GM08714 (cell line): ENCODE measurements around the gene POLR1C.
A peak's percentile ranks its signal among the peaks of the same experiment; 100 is the strongest.
"Not testable (repeated sequence)": the region's sequence is repeated elsewhere in the genome, so short reads cannot be mapped to it uniquely, and the experiment has no call there.

ENCODE experiments used
- H3K4me3 ChIP-seq: fragments of 200-500 bp; sonication (Bioruptor generic); 2 replicates; pipeline ENCODE4 v1.5.1; 2014; ENCODE audit warnings: mild to moderate bottlenecking, low read length, inconsistent platforms
- ZNF274 ChIP-seq: IDR thresholded peaks from 2 replicates; pipeline ENCODE4 v1.6.1; 2012; ENCODE audit warnings: mild to moderate bottlenecking, low read depth, low read length

POLR1C gene, protein sequence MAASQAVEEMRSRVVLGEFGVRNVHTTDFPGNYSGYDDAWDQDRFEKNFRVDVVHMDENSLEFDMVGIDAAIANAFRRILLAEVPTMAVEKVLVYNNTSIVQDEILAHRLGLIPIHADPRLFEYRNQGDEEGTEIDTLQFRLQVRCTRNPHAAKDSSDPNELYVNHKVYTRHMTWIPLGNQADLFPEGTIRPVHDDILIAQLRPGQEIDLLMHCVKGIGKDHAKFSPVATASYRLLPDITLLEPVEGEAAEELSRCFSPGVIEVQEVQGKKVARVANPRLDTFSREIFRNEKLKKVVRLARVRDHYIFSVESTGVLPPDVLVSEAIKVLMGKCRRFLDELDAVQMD

DNA sequence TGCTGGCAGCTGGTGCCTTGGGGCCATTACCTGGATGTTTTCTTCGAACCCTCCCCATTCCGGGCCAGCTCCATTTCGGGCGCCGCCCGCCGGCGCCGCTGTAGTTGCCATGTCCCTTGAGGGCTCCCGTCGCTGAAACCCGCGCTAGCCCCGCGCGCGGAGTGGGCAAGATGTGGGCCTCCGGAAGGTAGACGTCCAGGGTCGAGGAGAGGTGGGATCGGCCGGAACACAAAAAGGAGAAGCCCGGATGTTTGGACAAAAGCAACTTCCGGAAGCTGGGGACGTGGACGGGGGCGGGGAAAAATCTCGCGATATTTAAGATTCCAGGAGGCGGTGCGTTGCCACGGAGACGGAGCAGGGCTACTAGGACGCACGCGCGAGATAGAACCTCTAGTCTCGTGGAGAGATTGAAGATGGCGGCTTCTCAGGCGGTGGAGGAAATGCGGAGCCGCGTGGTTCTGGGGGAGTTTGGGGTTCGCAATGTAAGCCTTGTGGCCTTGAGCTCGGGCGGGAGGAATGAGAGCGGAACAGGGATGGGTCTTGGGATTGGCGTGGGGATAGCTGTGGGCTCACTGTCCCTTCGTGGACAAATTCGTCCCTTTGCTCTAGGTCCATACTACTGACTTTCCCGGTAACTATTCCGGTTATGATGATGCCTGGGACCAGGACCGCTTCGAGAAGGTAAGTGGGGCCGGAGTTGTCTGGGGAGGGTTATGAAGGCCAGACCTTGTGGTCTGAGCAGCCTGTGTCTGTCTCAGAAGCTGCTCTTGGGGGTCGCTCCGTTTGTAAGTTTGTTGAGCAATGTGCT lies at the start of gene POLR1C, which contains the start of gene YIPF3:
Gene POLR1C (plus strand): TSS at position 393 of the 808 bp plus-strand sequence. CDS start 21 bp downstream, at position 414.
Gene YIPF3 (minus strand): TSS at position 230 of the 808 bp plus-strand sequence. CDS start 119 bp downstream, at position 111.
- TF ChIP-seq ZNF274, result no peak
- H3K4me3 ChIP-seq, result peak within 1 kb of the TSS; percentile 87

DNA sequence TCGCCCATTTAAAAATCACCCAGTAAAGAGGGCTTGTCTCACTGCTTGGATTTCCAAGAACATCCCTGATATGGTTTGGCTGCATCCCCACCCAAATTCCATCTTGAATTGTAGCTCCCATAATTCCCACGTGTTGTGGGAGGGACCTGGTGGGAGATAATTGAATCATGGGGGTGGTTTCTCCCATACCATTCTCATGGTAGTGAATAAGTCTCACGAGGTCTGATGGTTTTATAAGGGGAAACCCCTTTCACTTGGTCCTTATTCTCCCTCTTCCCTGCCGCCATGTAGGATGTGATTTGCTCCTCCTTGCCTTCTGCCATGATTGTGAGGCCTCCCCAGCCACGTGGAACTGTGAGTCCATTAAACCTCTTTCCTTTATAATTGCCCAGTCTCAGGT lies 49.6 kb upstream of the POLR1C start:
- H3K4me3 ChIP-seq, result not testable (repeated sequence)

DNA sequence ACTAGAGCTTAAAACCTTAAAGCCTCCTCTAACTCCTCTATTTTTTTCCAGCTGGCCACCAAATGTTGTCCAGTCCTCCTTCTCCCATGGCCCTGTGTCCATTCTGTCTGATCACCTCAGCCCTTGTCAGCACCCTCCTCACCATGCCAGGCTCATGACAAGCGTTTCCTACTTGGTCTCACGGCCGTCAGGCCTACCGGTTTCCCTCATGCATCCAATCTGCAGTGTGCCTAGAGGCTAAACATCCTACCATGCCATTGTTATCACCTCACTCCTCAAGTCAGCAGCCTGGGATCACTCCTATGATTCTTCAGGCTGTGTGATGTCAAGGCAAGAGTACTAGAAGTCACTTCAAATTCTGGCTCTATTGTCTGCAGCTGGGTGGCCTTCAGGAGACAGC lies 49.1 kb upstream of the POLR1C start:
- no peak for TF ChIP-seq ZNF274
- H3K4me3 ChIP-seq, result no peak overlapping the region

DNA sequence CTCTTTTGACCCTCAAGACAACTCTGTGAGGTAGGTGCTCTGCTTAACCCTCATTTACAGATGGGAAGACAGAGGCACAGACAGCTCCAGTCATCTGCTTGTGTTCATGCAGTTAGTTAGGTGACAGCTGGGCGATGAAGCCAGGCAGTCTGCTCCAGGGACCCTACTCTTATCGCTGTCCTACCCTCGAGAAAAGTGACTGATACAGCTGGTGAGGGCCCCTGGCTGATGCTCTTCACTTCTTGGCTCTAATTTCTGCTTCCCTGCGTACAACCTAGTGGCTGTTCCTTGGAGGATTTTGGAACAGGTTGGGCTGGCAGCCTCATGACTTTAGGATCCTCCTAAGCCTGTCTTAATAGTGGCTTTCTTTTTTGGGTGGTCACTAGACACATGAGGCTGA lies 48.6 kb upstream of the POLR1C start:
- no peak for TF ChIP-seq ZNF274
- H3K4me3 ChIP-seq, result no peak overlapping the region

DNA sequence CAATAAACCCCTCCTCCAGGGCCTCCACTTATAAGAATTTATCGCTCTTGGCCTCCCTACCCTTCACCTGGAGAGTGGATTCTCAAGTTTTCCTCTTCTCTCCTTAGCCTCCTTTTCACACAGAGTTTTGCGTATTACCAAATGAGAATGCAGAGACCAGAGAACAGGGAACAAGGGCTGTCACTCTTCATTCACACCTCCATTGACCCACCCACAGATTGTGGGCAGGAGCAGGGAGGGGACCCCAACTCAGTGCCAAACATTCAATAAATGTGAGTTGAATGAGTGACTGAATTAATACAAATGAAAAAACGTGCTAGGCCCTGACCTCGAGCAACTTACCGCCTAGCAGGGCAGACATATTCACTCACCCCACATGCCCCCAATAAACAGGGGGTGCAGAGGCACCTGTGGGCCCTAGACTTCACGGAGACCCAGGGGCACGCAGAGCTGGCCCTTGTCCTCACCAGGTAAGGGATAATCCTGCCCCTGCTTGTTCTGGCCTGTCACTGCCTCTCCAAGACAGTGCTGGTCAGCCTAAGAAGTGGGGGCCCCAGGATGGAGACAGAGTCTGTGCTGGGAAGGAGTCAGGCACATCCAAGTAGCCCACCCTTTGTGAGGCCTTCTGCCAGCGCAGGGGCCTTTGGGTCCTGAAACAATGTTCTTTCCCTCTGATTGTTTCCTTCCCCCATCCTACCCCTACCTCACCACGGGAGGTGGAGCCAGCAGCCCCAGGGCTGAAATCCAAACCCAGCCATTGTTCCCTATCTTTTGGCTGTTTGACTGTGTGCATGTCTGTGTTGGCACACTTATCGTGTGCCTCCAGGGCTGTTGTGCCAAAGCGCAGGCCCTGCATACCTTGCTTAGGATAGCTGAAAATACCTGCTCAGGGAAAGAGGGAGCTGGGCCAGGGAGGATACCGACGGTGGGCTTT lies 47.9 kb upstream of the POLR1C start:
- H3K4me3 ChIP-seq, result no peak overlapping the region
- no peak for TF ChIP-seq ZNF274

DNA sequence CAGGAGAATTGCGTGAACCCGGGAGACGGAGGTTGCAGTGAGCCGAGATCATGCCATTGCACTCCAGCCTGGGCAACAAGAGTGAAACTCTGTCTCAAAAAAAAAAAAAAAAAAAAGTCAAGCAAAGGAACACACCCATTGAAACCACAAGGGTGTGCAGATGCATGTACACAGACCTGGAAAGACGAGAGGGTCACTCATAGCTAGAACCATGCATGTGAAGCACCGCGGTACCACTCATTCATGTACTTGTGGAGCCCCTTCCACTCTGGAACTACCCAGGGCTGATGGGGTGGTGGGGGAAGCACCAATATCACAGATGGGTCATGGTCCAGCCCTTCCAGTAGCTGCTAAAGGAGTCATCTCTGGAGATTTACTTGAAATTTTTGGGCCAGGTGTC lies 46.9 kb upstream of the POLR1C start:
- no peak overlapping the region for H3K4me3 ChIP-seq
- no peak for TF ChIP-seq ZNF274

DNA sequence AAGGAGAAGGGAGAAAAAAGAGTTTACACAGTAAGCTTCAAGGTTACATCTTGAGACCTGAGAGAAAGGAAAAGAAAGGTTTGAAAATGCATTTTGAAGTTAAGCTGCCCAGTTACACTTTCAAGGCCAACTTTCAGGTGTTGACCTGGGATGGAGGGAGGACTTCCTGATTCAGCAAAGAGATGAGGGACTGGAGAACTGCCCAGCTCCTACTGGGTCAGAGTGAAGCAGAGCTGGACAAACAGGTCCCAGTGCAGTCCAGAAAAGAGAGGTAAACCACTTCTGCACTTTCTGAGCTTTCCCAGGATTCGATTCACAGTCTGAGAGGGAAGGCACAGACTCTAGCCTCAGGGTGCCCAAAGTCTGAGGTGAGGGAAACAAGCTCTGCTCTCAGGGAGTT lies 45.5 kb upstream of the POLR1C start:
- no peak for TF ChIP-seq ZNF274
- H3K4me3 ChIP-seq, result no peak overlapping the region

DNA sequence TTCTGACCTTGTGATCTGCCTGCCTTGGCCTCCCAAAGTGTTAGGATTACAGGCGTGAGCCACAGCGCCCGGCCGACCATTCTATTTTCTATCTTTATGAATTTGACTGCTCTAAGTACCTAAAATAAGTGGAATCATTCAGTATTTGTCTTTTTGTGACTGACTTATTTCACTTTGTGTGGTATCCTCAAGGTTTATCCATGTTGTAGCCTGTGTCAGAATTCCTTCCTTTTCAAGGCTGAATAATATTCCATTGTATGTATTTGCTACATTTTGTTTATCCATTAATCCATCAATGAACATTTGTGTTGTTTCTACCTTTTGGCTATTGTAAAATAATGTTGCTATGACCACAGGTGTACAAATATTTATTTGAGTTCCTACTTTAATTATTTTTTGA lies 44.4 kb upstream of the POLR1C start:
- no peak for TF ChIP-seq ZNF274
- no peak overlapping the region for H3K4me3 ChIP-seq

DNA sequence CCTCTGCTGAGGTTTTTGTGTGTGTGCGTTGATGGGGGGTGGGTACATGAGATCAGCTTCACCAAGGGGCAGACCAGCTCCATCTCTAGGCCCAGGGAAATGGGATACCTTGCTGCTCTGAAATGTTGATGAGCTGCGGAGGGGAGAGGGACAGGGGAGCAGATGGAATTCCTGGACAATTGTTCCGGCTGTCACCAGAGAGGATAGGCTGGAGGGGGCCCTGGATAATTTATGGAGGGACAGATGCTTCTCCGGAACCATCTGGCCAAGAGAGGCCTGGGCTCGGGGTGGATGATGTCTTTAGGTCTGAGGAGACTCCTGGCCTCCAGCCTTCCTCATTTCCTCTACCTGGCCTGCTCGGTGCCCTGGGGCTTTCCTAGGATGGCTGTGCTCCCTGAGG lies 41.4 kb upstream of the POLR1C start:
- TF ChIP-seq ZNF274, result no peak
- no peak overlapping the region for H3K4me3 ChIP-seq

DNA sequence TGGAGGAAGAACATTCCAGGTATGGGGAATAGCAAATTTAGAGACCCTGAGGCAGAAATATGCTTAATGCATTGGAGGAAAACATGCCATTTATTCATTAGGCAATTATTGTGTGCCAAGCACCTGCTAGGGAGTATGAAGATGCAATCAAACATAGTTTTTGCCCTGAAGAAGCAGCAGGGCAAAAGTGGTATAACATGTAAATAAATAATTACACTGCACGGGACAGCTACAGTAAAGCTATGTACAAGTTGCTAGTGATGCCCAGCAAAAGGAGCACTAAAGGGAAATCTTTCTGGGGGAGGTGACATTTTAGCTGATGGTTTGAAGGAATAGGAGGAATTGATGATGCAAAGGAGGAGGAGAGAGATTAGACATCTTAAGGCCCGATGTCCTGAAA lies 40.1 kb upstream of the POLR1C start:
- TF ChIP-seq ZNF274, result no peak
- peak overlapping the region; percentile 87 for H3K4me3 ChIP-seq

DNA sequence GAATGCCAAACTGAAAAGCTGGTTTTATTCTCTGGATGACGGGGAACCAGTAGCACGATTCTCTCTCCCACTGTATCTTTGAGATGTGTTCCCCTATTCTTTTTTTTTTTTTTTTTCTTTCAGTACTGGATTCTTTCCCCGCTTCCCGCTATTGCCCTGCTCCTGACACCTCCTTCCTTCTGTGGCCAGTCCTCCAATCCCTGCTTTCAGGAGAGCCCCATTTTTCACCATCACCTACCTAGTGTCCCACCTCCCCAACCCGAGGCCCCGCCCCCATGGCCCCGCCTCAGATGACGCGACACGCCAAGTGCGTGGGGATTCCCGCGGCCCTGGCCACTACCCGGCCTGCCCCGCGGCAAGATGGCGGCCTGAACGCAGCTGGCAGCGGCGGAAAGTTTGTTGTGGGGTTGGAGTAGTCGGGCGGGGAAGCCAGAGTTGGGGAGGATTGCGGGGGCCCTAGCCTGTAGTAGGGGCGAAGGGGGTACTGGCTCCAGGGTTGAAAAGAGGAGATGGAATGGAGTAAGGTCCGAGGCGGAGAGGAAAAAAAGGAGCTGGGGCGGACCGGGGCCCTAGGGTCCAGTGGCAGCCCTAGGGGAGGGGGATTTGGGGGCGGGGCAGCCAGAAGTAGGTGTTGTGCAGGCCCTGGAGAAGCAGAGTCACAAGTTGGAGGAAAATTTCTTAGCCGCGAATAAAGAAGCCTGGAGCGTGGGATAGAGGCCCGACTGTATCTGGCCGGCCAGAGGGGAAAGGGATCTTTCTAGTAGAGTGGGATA lies 39.5 kb upstream of the POLR1C start, which contains the start of gene TJAP1:
Gene TJAP1 (plus strand): TSS at position 336 of the 773 bp plus-strand sequence. CDS start 21,432 bp downstream, outside the sequence.
- H3K4me3 ChIP-seq, result peak within 1 kb of the TSS; percentile 87
- no peak for TF ChIP-seq ZNF274

DNA sequence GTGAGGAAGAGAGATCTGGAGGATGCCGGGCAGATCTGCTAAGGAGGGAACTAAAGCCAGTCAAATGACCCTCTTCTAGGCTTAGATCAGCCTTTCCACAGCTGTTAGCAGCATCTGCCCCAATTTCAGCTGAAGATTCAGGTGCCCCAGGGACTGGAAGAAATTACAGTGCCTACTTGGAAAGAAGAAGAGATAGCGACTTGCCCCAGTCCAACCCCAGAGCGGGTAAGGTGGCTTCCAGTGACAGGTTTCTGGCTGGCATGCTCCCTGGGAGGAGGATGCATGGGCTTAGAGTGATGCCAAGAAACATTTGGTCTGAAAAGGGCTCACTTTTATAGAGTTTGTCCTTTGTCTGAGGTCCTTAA lies 38.9 kb upstream of the POLR1C start:
- TF ChIP-seq ZNF274, result no peak
- H3K4me3 ChIP-seq, result peak overlapping the region; percentile 87

DNA sequence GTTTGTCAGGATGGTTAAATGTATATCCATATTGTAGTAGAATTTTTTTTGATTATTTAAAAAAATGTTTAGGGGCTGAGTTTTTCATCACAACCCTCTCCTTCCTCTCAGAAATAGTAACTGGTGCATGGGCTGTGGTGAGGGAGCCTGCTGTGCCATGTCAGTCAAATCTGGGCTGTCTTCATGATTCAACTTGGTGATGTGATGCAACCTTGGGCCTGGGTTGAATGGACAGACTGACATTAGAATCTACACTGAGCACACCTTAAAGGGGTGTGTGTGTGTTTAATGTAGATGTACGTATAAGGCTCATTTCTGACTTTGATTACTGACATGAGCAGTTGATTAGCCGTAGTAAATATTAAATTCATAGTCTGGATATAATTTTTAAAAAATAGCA lies 35.8 kb upstream of the POLR1C start:
- no peak overlapping the region for H3K4me3 ChIP-seq

More for the DNA sequence above, 35.8 kb upstream of the POLR1C start:
- TF ChIP-seq ZNF274, result no peak
